ENCODE results near the gene TLR9. TPM values are rescaled to one million over a fixed set of nuclear protein-coding genes. Genes with fewer than 3 reads are reported as not detected.

TLR9 gene
- total RNA-seq, 4 donors from 2014 or later, result 0.19 TPM; not detected in 3

DNA sequence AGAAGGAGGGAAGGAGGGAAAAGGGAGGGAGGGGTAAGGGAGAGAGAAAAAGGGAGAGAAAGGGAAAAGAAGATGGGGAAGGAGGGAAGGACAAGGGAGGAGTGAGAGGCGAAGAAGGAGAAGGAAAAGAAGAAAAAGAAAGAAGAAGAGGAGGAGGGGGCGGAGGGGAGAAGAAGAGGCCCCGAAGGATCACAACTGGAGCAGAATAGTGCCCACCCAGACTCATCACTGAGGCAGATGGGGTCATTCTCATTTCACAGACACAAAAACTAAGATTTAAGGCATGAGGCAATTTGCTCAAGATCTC lies 30.2 kb downstream of the TLR9 start:
- TF ChIP-seq, protein P1, sequence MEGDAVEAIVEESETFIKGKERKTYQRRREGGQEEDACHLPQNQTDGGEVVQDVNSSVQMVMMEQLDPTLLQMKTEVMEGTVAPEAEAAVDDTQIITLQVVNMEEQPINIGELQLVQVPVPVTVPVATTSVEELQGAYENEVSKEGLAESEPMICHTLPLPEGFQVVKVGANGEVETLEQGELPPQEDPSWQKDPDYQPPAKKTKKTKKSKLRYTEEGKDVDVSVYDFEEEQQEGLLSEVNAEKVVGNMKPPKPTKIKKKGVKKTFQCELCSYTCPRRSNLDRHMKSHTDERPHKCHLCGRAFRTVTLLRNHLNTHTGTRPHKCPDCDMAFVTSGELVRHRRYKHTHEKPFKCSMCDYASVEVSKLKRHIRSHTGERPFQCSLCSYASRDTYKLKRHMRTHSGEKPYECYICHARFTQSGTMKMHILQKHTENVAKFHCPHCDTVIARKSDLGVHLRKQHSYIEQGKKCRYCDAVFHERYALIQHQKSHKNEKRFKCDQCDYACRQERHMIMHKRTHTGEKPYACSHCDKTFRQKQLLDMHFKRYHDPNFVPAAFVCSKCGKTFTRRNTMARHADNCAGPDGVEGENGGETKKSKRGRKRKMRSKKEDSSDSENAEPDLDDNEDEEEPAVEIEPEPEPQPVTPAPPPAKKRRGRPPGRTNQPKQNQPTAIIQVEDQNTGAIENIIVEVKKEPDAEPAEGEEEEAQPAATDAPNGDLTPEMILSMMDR (IDR thresholded peaks at IDR 0.05), result no peak
- ATAC-seq (ENCODE audit: low FRiP score), result no peak
- DNase-seq (ENCODE audit: low spot score), result no peak

DNA sequence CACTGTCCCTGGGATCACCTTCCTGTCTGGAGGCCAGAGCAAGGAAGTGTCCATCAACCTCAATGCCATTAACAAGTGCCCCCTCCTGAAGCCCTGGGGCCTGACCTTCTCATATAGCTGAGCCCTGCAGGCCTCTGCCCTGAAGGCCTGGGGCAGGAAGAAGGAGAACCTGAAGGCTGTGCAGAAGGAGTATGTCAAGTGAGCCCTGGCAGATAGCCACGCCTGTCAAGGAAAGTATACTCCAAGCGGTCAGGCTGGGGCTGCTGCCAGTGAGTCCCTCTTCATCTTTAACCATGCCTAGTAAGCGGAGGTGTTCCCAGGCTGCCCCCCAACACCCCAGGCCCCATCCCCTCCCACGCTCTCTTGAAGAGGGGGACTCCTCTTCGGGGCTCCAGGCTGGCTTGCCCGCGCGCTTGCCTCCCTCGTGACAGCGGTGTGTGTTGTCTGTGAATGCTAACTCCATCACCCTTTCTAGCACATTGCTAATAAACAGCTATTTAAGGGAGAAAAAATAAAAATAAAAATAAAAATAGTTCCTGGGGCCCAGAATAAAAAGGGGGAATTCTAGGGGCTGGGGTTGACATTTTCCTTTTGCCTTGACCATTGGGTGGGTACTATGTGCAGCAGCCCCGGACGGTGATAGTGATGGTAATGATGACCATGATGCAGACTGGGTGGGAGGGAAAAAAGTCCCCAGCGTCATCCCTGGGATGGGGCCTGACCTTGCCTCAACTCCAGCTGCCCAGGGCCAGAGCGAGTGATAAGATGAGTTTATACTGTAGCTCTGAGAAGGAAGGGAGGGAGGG lies 30.8 kb downstream of the TLR9 start:
- TF ChIP-seq, protein P1 (IDR thresholded peaks at IDR 0.05), result no peak
- DNase-seq (ENCODE audit: low spot score), result no peak
- ATAC-seq (ENCODE audit: low FRiP score), result no peak

DNA sequence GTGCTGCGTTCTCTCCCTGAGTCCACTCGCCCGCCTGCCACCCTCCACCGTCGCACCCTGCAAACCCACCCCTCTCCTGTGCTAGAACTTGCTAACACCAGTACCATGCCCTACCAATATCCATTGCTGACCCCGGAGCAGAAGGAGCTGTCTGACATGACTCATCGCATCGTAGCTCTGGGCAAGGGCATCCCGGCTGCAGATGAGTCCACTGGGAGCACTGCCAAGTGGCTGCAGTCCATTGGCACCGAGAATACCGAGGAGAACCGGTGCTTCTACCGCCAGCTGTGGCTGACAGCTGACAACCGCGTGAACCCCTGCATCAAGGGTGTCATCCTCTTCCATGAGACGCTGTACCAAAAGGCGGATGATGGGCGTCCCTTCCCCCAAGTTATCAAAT lies 32.4 kb downstream of the TLR9 start:
- ATAC-seq (ENCODE audit: low FRiP score) (peak; percentile 43), DNase-seq (ENCODE audit: low spot score) (no peak)
- TF ChIP-seq, protein P1 (IDR thresholded peaks at IDR 0.05), result no peak

DNA sequence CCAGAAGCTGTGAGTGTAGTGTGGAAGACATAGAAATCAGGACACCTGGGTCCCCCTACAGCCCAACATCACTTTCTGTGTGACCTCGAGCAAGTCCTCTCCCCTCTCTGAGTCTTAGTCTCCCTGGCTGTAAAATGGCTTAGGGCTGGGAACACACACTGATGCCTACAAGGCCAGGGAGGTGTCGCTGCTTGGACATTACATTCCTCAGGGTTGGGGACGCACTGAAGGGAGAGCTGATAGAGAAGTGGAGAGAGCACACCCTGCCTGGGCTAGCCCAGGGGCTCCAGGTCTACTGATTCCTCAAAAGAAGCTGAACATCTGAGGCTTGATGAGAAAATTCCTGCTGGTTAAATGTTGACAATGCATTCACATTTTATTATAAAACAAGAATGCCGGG lies 33.8 kb downstream of the TLR9 start:
- no peak for DNase-seq (ENCODE audit: low spot score)
- no peak for ATAC-seq (ENCODE audit: low FRiP score)
- TF ChIP-seq, protein P1 (IDR thresholded peaks at IDR 0.05), result no peak

DNA sequence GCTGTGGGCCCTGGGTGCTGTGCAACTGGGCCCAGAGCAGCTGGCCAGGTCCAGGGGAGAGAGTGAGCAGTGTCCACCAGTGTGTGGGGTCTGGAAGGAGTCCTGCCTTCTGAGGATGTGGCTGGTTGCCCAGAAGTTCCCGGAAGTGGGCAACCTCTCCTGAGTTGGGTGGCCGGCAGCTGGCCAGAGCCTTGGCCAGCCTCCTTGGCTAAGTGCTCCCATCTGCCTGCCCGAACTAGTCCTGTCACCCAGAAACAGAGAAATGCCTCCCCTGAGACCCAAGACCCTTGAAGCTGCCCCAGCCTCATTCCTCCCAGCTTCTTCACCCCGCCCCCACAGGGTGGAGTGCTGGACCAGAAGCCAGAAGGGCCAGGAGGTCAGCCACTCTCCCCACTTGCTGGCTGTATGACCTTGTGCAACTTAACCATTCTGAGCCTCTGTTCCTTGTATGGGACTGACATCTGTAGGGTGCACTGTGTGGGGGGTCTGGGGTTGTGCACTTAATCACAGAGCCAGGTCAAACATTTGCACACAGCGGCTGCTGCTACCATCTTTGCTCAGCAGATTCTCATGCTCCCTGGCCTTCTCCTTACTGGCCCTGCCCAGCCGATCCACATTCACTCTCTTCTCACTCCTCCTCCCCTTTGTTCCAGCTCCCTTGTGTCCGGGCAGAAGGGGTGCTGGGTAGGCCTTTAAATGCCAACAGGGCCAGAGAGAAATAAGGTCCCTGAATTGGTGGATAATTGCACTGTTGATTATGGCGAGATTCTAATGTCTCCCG lies 35.0 kb downstream of the TLR9 start:
- ATAC-seq (ENCODE audit: low FRiP score) (peak; percentile 48), DNase-seq (ENCODE audit: low spot score) (no peak)
- TF ChIP-seq, protein P1 (IDR thresholded peaks at IDR 0.05), result no peak

DNA sequence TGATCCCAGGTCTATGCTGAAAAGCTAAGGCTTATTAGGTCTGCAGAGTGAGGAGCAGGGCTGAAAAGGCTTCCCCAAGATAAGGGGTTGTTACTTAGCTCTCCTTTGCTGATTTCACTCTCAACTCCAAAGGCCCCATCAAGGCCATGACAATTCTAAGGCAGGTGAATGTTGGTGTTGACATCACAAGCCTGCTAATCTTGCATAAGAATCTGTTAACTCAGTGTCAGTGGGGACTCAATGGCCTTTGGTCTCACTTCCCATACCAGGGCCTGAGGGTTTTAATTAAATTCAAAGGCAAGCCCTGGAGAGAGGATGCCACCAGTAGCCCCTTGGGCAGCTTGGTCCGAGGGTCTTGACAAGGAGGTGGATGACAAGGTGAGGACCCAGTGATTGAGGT lies 36.9 kb downstream of the TLR9 start:
- DNase-seq (ENCODE audit: low spot score) (no peak), ATAC-seq (ENCODE audit: low FRiP score) (no peak)
- TF ChIP-seq, protein P1 (IDR thresholded peaks at IDR 0.05), result no peak

DNA sequence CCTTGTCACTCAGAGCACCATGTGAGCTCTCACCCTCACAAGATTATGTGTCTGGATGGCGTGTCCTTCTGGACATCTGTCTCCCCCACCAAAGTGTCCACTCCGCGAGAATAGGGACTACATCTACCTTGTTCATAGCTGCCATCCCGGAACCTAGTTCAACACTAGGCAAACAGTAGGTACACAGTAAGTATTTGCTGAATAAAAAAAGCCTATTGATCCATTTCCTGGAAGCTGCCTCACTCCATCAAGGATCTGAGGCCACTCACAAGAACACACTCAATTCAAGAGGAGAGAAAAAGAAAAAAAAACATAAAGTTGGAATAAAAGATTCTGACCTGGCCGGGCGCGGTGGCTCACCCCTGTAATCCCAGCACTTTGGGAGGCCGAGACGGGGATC lies 38.7 kb downstream of the TLR9 start:
- TF ChIP-seq, protein P1 (IDR thresholded peaks at IDR 0.05), result no peak
- no peak for ATAC-seq (ENCODE audit: low FRiP score)
- no peak for DNase-seq (ENCODE audit: low spot score)
